H1 (cell line): ENCODE data around the gene BMX. TPM values are rescaled to one million over a fixed set of nuclear protein-coding genes. Genes with fewer than 3 reads are reported as not detected.

Experiments used
- BRCA1 ChIP-seq: IDR thresholded peaks from 2 replicates; pipeline ENCODE4 v1.6.1; 2012; ENCODE audit warnings: low read depth, low read length, improper control_type of control experiment
- KDM4A ChIP-seq: IDR thresholded peaks from one replicate; pipeline ENCODE4 v1.7.1; 2012; ENCODE audit warnings: low read depth, mild to moderate bottlenecking, moderate library complexity, low read length, inconsistent platforms; ENCODE audit not compliant: severe bottlenecking
- MAFK ChIP-seq: IDR thresholded peaks from 2 replicates; pipeline ENCODE4 v1.6.1; 2012; ENCODE audit warnings: low read depth, mild to moderate bottlenecking, improper control_type of control experiment, low read length
- polyA plus RNA-seq, 7 experiments: library from polyadenylated mRNA; depleted of rRNA in 3 of 7; stranded (reverse) in 5 of 7; unstranded in 2 of 7; fragments of >200 nt in 5 of 7; fragments of 200-250 nt in 2 of 7; gene quantifications; 1 replicate in 5 of 7; 2 replicates in 1 of 7; 4 replicates in 1 of 7; pipeline versions ENCODE4 v1.2.1 to v1.2.3, GENCODE V29; 2011 to 2013; ENCODE audit warnings: missing spikeins in 2 of 7, mixed read lengths in 2 of 7
- total RNA-seq: library from RNA; stranded (reverse); fragmentation: NEBNext Ultra II Directional; extraction: Animal tissue kit (Norgen Biotek cat#: 25700); gene quantifications from 2 replicates; pipeline ENCODE4 v1.2.1, GENCODE V29; 2021

The BMX gene
- total and polyA plus RNA-seq, 2 of the 8 experiments (the other 6 are each of a cell fraction or from before 2014, with no cell fraction given): not detected

GRCh38 chrX:15483891-15484290 lies 16.7 kb upstream of the BMX start (continued):
- TF ChIP-seq MAFK: no peak
- TF ChIP-seq KDM4A: no peak
- no peak for TF ChIP-seq BRCA1
- TF ChIP-seq, all 59 proteins: peak for 0
